ENCODE data around the gene CYB5A.
A peak's percentile ranks its signal among the peaks of the same experiment; 100 is the strongest.

CYB5A gene

DNA sequence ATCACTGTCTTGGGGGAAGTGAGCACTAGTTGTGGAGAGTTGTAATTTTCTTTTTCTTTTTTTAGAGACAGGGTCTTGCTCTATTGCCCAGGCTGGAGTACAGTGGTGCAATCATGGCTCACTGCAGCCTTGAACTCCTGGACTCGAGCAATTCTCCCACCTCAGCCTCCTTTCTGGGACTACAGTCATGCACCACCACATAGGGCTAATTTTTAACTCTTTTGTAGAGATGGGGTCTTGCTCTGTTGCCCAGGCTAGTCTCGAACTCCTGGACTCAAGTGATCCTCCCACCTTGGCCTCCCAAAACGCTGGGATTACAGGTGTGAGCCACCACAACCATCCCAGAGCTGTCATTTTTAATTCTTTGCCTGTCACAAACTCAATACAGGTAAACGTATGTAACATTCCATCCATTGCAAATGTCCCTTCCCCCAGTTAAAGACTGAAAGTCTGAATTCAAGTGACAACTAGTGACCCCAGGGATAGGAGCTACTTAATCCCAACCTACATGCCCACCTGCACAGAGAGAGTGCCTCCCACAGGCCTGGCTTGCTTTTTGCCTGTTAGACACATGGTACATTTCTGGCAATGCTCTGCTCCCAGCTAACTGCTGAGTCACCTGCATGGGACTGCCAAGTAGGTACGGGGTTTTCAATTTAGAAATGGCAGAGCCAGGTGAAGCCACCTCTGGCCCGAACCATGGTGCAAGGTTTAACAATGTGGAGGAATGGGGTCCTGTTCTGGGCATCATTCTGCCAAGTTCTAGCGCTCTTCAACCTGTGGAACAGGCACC lies 60.6 kb downstream of the CYB5A start:
- TF ChIP-seq, protein P1, sequence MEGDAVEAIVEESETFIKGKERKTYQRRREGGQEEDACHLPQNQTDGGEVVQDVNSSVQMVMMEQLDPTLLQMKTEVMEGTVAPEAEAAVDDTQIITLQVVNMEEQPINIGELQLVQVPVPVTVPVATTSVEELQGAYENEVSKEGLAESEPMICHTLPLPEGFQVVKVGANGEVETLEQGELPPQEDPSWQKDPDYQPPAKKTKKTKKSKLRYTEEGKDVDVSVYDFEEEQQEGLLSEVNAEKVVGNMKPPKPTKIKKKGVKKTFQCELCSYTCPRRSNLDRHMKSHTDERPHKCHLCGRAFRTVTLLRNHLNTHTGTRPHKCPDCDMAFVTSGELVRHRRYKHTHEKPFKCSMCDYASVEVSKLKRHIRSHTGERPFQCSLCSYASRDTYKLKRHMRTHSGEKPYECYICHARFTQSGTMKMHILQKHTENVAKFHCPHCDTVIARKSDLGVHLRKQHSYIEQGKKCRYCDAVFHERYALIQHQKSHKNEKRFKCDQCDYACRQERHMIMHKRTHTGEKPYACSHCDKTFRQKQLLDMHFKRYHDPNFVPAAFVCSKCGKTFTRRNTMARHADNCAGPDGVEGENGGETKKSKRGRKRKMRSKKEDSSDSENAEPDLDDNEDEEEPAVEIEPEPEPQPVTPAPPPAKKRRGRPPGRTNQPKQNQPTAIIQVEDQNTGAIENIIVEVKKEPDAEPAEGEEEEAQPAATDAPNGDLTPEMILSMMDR (conservative IDR thresholded peaks at IDR 0.05) = no peak
- no peak for TF ChIP-seq ZFX (IDR thresholded peaks at IDR 0.05)
- H3K27ac ChIP-seq = peak overlapping the region; percentile 11; the same call in 1 of the 2 replicates

DNA sequence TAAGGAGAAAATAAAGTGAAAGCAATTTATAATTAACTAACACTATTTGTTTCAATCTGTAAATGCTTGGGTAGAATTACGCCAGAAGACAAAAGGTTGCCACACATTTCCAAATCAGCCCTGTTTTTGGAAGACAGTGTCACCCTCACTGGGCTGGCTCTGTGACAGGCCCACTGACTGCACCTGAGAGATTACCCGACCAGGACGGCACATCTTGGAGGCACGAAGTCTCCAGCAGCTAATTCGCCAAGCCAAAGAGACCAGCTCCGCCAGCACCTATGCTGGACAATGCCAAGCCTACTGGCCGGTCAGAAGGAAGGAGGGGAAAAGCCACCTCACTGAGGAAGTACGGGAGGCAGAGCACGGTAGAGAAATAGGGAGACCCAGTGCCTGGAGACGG lies 61.9 kb downstream of the CYB5A start:
- TF ChIP-seq, protein P1 (conservative IDR thresholded peaks at IDR 0.05) = no peak
- TF ChIP-seq ZFX (IDR thresholded peaks at IDR 0.05) = no peak
- H3K27ac ChIP-seq = no peak overlapping the region

GRCh38 chr18:74229005-74229404 lies 62.8 kb downstream of the CYB5A start:
- no peak overlapping the region for H3K27ac ChIP-seq
- TF ChIP-seq, protein P1 (conservative IDR thresholded peaks at IDR 0.05) = no peak
- no peak for TF ChIP-seq ZFX (IDR thresholded peaks at IDR 0.05)

- no peak for TF ChIP-seq ZFX (IDR thresholded peaks at IDR 0.05)
- TF ChIP-seq, protein P1 (conservative IDR thresholded peaks at IDR 0.05) = no peak
- H3K27ac ChIP-seq = no peak overlapping the region
Observed at GRCh38 chr18:74228312-74228711, 63.5 kb downstream of the CYB5A start.

DNA sequence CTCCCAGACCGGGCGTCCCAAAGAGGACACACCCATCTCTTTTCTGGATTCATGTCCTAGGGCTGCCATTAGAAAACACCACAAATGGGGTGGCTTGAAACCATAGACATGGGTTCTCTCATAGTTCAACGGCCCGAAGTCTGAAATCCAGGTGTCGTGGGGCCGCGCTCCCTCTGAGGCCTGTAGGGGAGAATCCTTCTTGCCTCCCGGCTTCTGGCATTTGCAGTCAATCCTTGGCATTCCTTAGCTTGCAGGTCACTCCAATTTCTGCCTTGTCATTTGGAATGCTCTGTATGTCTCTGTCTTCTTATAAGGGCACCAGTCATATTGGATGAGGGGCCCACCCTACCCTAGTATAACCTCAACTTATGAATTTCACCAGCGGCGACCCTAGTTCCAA lies 65.1 kb downstream of the CYB5A start:
- H3K27ac ChIP-seq = peak overlapping the region; percentile 44; the same call in 1 of the 2 replicates
- TF ChIP-seq, protein P1 (conservative IDR thresholded peaks at IDR 0.05) = no peak
- no peak for TF ChIP-seq ZFX (IDR thresholded peaks at IDR 0.05)

DNA sequence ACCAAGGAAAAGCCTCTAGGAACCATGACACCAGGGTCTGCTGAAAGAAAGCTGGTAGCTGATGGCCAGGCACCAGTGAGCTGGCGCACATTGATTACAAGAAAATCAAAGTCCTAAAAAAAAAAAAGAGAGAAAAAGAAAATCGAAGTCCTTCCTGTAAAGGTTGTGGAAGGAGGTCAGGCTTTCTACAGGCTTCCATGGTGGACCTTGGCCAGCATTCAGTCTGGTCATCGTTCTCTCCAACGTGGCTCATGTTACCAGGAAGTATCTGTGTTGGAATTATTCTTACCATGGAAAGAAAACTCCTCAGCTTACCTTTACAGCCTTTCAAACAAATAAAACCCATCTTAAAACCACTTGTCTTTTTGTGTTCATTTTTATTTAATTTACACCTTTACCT lies 65.6 kb downstream of the CYB5A start:
- H3K27ac ChIP-seq = peak overlapping the region; percentile 44; the same call in 1 of the 2 replicates
- no peak for TF ChIP-seq ZFX (IDR thresholded peaks at IDR 0.05)
- TF ChIP-seq, protein P1 (conservative IDR thresholded peaks at IDR 0.05) = no peak

DNA sequence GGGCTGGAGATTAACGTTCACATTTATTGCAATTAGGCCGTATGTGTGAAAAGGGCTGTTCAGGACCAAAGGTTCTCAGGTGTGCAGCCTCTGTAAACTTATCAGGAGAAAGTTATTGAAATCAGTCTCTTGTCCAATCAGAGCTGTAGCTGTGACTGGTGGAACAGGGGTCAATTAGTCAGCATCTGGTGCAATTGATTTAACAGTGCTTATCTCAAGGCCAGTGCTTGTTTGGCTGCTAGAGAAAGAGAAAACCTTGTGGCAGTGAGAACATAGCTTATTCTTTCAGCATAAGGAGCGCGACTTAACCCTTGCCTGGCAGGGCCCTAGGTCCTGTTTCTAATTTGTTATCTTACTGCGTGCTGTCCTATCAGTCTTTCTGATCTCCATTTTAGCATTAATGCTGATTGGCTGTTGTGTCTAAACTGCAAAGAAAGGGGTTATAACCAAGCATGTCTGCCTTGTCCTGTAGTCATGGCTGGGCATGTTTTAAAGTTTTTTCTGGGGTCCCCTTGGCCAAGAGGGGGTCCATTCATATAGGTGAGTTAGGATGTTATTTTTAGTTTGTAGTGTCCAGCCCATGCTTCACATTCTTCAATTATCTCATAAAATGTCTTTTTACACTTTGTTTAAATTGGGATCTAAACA lies 66.4 kb downstream of the CYB5A start:
- no peak for TF ChIP-seq ZFX (IDR thresholded peaks at IDR 0.05)
- TF ChIP-seq, protein P1 (conservative IDR thresholded peaks at IDR 0.05) = no peak
- no peak overlapping the region for H3K27ac ChIP-seq
